OCI-LY1 (cell line): Measurements from ENCODE around the gene ENDOV.

Experiments used
- H2AFZ ChIP-seq: fragments of 200-600 bp; sonication (generic), shearing (Covaris generic); 2 replicates; pipeline ENCODE4 v1.6.0; 2014; ENCODE audit warnings: antibody characterized with exemption, mild to moderate bottlenecking, low read length
- H3F3A ChIP-seq: fragments of 200-600 bp; sonication (generic), shearing (Covaris generic); 2 replicates; pipeline ENCODE4 v1.6.0; 2014; ENCODE audit warnings: mild to moderate bottlenecking, antibody characterized with exemption, low read length, moderate library complexity; ENCODE audit not compliant: insufficient read depth
- H3K27ac ChIP-seq: fragments of 200-600 bp; sonication (generic); 2 replicates; pipeline ENCODE4 v1.5.1; 2014; ENCODE audit warnings: low read length, mixed run types, mild to moderate bottlenecking, low read depth; ENCODE audit not compliant: poor library complexity, severe bottlenecking
- H3K27me3 ChIP-seq: fragments of 200-600 bp; sonication (generic); 2 replicates; pipeline ENCODE4 v1.6.0; 2014; ENCODE audit warnings: antibody characterized with exemption, mild to moderate bottlenecking, low read length, moderate library complexity; ENCODE audit not compliant: insufficient read depth
- H3K36me3 ChIP-seq: fragments of 200-600 bp; sonication (generic); 2 replicates; pipeline ENCODE4 v1.6.1; 2014; ENCODE audit warnings: mild to moderate bottlenecking, antibody characterized with exemption, low read length, moderate library complexity, mixed read lengths; ENCODE audit not compliant: insufficient read depth
- H3K4me1 ChIP-seq: fragments of 200-600 bp; sonication (generic); 2 replicates; pipeline ENCODE4 v1.5.1; 2014; ENCODE audit warnings: mild to moderate bottlenecking, low read length, moderate library complexity; ENCODE audit not compliant: insufficient read depth, severe bottlenecking
- H3K4me2 ChIP-seq: fragments of 200-600 bp; sonication (generic), shearing (Covaris generic); 2 replicates; pipeline ENCODE4 v1.6.1; 2014; ENCODE audit warnings: low read length
- H3K4me3 ChIP-seq: fragments of 200-600 bp; sonication (generic); 2 replicates; pipeline ENCODE4 v1.5.1; 2014; ENCODE audit warnings: low read length, low read depth, mild to moderate bottlenecking, mixed read lengths; ENCODE audit not compliant: poor library complexity, severe bottlenecking
- H3K79me2 ChIP-seq: fragments of 200-600 bp; shearing (Covaris generic); 2 replicates; pipeline ENCODE4 v1.6.1; 2016; ENCODE audit warnings: mixed run types, low read length, mixed read lengths; ENCODE audit not compliant: insufficient read depth
- H3K9ac ChIP-seq: fragments of 200-600 bp; sonication (generic), shearing (Covaris generic); 2 replicates; pipeline ENCODE4 v1.6.1; 2014; ENCODE audit warnings: mild to moderate bottlenecking, low read length, mixed read lengths
- H3K9me2 ChIP-seq: fragments of 200-600 bp; sonication (generic), shearing (Covaris generic); 2 replicates; pipeline ENCODE4 v1.6.1; 2014; ENCODE audit warnings: low read depth, mild to moderate bottlenecking, low read length, mixed read lengths
- H3K9me3 ChIP-seq: fragments of 200-600 bp; shearing (Covaris generic); 2 replicates; pipeline ENCODE4 v1.6.1; 2014; ENCODE audit warnings: low read length, mixed read lengths
- H4K20me1 ChIP-seq: fragments of 200-600 bp; sonication (generic), shearing (Covaris generic); 2 replicates; pipeline ENCODE4 v1.6.0; 2016; ENCODE audit warnings: mild to moderate bottlenecking, low read length; ENCODE audit not compliant: insufficient read depth
- EZH2 ChIP-seq: fragments of 200-600 bp; sonication (generic), shearing (Covaris generic); IDR thresholded peaks from 2 replicates; pipeline ENCODE4 v1.8.0; 2017; ENCODE audit warnings: borderline replicate concordance, mixed run types, mild to moderate bottlenecking, antibody characterized with exemption, low read length, moderate library complexity, mixed read lengths
- TF ChIP-seq, protein P1 (sequence below): fragments of 200-600 bp; sonication (generic), shearing (Covaris generic); IDR thresholded peaks from 2 replicates; pipeline ENCODE4 v1.5.1; 2017; ENCODE audit warnings: mild to moderate bottlenecking, antibody characterized with exemption, low read length, moderate library complexity, mixed read lengths

The ENDOV gene

DNA sequence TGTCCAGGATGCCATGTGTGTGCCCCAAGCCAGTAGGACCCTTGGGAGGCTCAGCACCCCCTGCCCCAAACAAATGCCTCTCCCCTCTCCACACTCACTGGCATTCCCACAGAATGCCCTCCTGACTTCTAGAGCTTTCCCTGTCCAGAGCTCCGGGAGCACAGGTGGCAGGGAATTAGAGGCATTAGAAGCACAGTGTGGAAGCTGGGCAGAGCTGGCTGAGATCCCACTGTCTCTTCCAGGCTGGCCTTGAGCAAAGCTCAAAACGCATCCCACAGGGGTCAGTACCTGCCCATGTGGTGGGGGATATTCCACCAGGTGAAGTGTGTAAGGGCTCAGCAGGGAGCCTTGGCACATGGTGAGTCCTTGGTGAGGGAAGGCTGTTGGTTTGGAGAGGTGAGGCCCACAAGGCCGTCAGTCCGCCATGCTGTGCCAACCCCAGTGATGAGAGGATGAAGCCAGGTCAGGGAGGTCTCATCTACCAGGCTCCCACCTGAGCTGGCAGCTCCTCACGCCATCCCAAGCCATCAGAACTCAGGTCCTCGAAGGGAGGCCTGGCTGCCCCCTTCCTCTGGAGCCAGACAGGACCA lies 18.1 kb downstream of the ENDOV start:
- Histone ChIP-seq H3K4me2 (no peak overlapping the region), H3F3A (no peaks in the 10 kb centered on the region), H3K36me3 (no peaks in the 10 kb centered on the region), H3K27ac (no peak overlapping the region), H2AFZ (no peak overlapping the region), H3K27me3 (peaks cover 5% of the 10 kb centered on the region; the same call in 1 of the 2 replicates), H4K20me1 (no peaks in the 10 kb centered on the region), H3K9me3 (no peaks in the 10 kb centered on the region), H3K9ac (no peak overlapping the region), H3K9me2 (no peaks in the 10 kb centered on the region), H3K4me1 (no peaks in the 10 kb centered on the region), H3K4me3 (no peak overlapping the region), H3K79me2 (no peaks in the 10 kb centered on the region)
- TF ChIP-seq, protein P1, sequence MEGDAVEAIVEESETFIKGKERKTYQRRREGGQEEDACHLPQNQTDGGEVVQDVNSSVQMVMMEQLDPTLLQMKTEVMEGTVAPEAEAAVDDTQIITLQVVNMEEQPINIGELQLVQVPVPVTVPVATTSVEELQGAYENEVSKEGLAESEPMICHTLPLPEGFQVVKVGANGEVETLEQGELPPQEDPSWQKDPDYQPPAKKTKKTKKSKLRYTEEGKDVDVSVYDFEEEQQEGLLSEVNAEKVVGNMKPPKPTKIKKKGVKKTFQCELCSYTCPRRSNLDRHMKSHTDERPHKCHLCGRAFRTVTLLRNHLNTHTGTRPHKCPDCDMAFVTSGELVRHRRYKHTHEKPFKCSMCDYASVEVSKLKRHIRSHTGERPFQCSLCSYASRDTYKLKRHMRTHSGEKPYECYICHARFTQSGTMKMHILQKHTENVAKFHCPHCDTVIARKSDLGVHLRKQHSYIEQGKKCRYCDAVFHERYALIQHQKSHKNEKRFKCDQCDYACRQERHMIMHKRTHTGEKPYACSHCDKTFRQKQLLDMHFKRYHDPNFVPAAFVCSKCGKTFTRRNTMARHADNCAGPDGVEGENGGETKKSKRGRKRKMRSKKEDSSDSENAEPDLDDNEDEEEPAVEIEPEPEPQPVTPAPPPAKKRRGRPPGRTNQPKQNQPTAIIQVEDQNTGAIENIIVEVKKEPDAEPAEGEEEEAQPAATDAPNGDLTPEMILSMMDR = no peak
- TF ChIP-seq EZH2 = no peak

DNA sequence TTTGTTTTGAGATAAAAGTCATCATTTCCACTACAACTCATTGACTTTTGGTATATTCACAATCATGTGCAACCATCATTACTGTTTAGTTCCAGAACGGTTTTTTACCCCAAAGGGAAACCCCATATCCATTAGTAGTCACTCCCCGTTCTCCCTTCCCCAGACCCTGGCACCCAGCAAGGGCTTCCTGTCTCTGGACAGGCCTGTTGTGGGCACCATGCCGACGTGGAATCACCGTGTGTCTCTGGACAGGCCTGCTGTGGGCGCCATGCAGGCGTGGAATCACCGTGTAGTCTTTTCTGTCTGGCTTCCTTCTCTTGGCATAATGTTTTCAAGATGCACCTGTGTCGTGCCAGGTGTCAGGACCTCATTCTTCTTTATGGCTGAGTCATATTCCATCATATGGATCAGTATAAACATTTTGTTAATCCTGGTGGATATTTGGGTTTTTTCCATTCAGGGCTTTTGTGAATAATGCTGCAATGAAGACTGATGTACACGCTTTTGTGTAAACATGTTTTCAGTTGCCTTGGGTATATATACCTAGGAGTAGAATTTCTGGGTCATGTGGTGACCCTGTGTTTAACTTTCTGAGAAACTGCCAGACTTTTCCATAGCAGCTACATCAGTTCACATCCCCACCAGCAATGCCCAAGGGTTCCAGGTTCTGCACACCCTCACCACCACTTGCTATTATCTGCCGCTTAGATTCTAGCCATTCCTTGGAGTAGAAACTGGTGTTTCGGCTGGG lies 19.1 kb downstream of the ENDOV start:
- H3K79me2 ChIP-seq = no peaks in the 10 kb centered on the region
- no peak overlapping the region for H3K9ac ChIP-seq
- H3K27me3 ChIP-seq = peaks cover 9% of the 10 kb centered on the region
- H3K4me1 ChIP-seq = no peaks in the 10 kb centered on the region
- no peaks in the 10 kb centered on the region for H3K9me3 ChIP-seq
- H2AFZ ChIP-seq = no peak overlapping the region
- H3K27ac ChIP-seq = no peak overlapping the region
- H3K9me2 ChIP-seq = no peaks in the 10 kb centered on the region
- H4K20me1 ChIP-seq = no peaks in the 10 kb centered on the region
- TF ChIP-seq EZH2 = no peak
- TF ChIP-seq, protein P1 = no peak
- H3K36me3 ChIP-seq = no peaks in the 10 kb centered on the region
- H3F3A ChIP-seq = no peaks in the 10 kb centered on the region
- H3K4me2 ChIP-seq = no peak overlapping the region
- H3K4me3 ChIP-seq = no peak overlapping the region

DNA sequence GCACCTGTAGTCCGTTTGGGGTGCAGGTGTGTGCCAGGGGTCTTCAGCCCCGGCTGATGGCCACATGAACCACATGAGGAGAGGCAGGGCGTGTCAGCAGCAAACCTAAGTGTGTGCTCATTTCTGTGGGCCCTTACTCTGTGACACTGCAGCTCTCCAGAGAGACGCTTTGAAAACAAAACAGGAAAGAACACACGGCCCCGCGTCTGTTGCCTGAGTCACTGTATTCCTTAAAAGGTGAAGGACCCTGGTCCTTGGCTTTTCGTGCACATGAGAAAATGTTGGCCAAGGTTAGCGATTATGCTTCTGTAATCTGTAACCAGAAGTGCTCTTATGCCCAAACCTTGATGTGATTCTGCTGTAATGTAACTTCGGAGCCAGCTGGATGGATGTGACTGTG lies 22.6 kb downstream of the ENDOV start:
- Histone ChIP-seq H3K27me3 (peaks cover 13% of the 10 kb centered on the region), H3K79me2 (no peaks in the 10 kb centered on the region), H3K4me1 (no peaks in the 10 kb centered on the region), H3K9me3 (no peaks in the 10 kb centered on the region), H2AFZ (no peak overlapping the region), H3K36me3 (no peaks in the 10 kb centered on the region), H4K20me1 (no peaks in the 10 kb centered on the region), H3K9me2 (no peaks in the 10 kb centered on the region), H3K9ac (no peak overlapping the region), H3K4me3 (no peak overlapping the region), H3K4me2 (no peak overlapping the region), H3K27ac (no peak overlapping the region), H3F3A (no peaks in the 10 kb centered on the region)
- TF ChIP-seq, protein P1 = no peak
- TF ChIP-seq EZH2 = no peak
